Cardiac septum (tissue), 1 donor: Measurements from ENCODE around the gene PCMT1. TPM values are rescaled to one million over a fixed set of nuclear protein-coding genes. Genes with fewer than 3 reads are reported as not detected.
"Not testable (repeated sequence)": the region's sequence is repeated elsewhere in the genome, so short reads cannot be mapped to it uniquely, and the experiment has no call there.

Experiments used
- DNase-seq: peaks from one replicate; pipeline ENCODE4 v3.0.0-alpha.2; 2020; ENCODE audit warnings: low spot score
- intact Hi-C: fragments of 100-400 bp; cut with DNase I; formaldehyde crosslinking; loops from one replicate; pipeline ENCODE4 v1.14.0; 2022
- long read RNA-seq: library from polyadenylated mRNA; unstranded; transcript quantifications from one replicate; pipeline ENCODE4 v2.0.0, GENCODE V29; 2021
- total RNA-seq: library from RNA; stranded (reverse); fragmentation: NEBNext Ultra II Directional; extraction: Animal tissue kit (Norgen Biotek cat#: 25700); gene quantifications from one replicate; pipeline ENCODE4 v1.2.1, GENCODE V29; 2021
- donor health status: DM: no; HTN: no; CAD: no.

PCMT1 gene
- 130 TPM for total RNA-seq
- long read RNA-seq, transcript PCMT1-203 (8 exons, 1,938 nt) = minor isoform, 35 of 275 reads
- long read RNA-seq, transcript PCMT1-205 (8 exons, 1,984 nt) = major isoform, 204 of 275 reads
- long read RNA-seq, transcript PCMT1-201 (7 exons, 1,293 nt) = minor isoform, 19 of 275 reads
- long read RNA-seq, partial matches to known transcripts = 7 of 275 reads
- long read RNA-seq, other reads (novel, unspliced or antisense) = 9 of 275 reads

- intact Hi-C loops = no loop called here
- peak; percentile 96 for DNase-seq
Measured at GRCh38 chr6:149749594-149750135, at the start of gene PCMT1. Gene PCMT1, plus strand, starts transcription at chr6:149749741. Its CDS starts 161 bp downstream, at chr6:149749902.

GRCh38 chr6:149701714-149702113, 47.8 kb upstream of the PCMT1 start:
- intact Hi-C loops = no loop called here
- DNase-seq = no peak

- intact Hi-C loops = no loop called here
- DNase-seq = no peak
Measured at GRCh38 chr6:149711711-149712110, 37.8 kb upstream of the PCMT1 start.

GRCh38 chr6:149714442-149714841, 35.1 kb upstream of the PCMT1 start:
- DNase-seq = no peak
- intact Hi-C loops = no loop called here

- DNase-seq = no peak
- intact Hi-C loops = loop anchor here (5.0 kb wide), 2 partner anchors 149 to 211 kb away; partner anchors contain the start of gene GINM1
Measured at GRCh38 chr6:149716181-149716963, 33.2 kb upstream of the PCMT1 start.

GRCh38 chr6:149717255-149717587, 32.3 kb upstream of the PCMT1 start:
- no peak for DNase-seq
- intact Hi-C loops = loop anchor here (5.0 kb wide), 2 partner anchors 150 to 210 kb away; partner anchors contain the start of gene GINM1

- DNase-seq = peak; percentile 96
- intact Hi-C loops = loop anchor here (5.0 kb wide), 2 partner anchors 151 to 209 kb away; partner anchors contain the start of gene GINM1
Measured at GRCh38 chr6:149717588-149718458, 31.7 kb upstream of the PCMT1 start, which contains the start of gene LATS1. Gene LATS1, minus strand, starts transcription at chr6:149718101. Its CDS starts 15,975 bp downstream, at chr6:149702126.

- intact Hi-C loops = loop anchor here (5.0 kb wide), 2 partner anchors 152 to 208 kb away; partner anchors contain the start of gene GINM1
- no peak for DNase-seq
Measured at GRCh38 chr6:149719531-149719930, 30.0 kb upstream of the PCMT1 start.

GRCh38 chr6:149723262-149723661, 26.3 kb upstream of the PCMT1 start:
- intact Hi-C loops = no loop called here
- DNase-seq = no peak

GRCh38 chr6:149723771-149724417, 25.6 kb upstream of the PCMT1 start:
- no peak for DNase-seq
- intact Hi-C loops = no loop called here

- DNase-seq = no peak
- intact Hi-C loops = no loop called here
Measured at GRCh38 chr6:149725785-149726184, 23.8 kb upstream of the PCMT1 start.

- no peak for DNase-seq
- intact Hi-C loops = no loop called here
Measured at GRCh38 chr6:149727793-149728498, 21.6 kb upstream of the PCMT1 start.

- no peak for DNase-seq
- intact Hi-C loops = no loop called here
Measured at GRCh38 chr6:149728499-149729234, 20.9 kb upstream of the PCMT1 start.

GRCh38 chr6:149729824-149730223, 19.7 kb upstream of the PCMT1 start:
- intact Hi-C loops = no loop called here

GRCh38 chr6:149733089-149733720, 16.3 kb upstream of the PCMT1 start:
- intact Hi-C loops = no loop called here
- no peak for DNase-seq

More at GRCh38 chr6:149729824-149730223, 19.7 kb upstream of the PCMT1 start:
- no peak for DNase-seq

GRCh38 chr6:149734915-149735314, 14.6 kb upstream of the PCMT1 start:
- no peak for DNase-seq
- intact Hi-C loops = no loop called here

GRCh38 chr6:149745252-149745651, 4.3 kb upstream of the PCMT1 start:
- DNase-seq, intact Hi-C loops: not testable (repeated sequence)
